ENCODE data around the gene PACRG.

GRCh38 chr6:163323705-163324104, 595.9 kb downstream of the PACRG start:
- no peak for TF ChIP-seq EZH2phosphoT487 (conservative IDR thresholded peaks at IDR 0.05; ENCODE audit: low read length)
- TF ChIP-seq CTCF (IDR thresholded peaks at IDR 0.05; ENCODE audit: insufficient read depth, low read length, poor library complexity, severe bottlenecking) = no peak
